ENCODE data around the gene UBE2L6.
"Not testable (repeated sequence)": the region's sequence is repeated elsewhere in the genome, so short reads cannot be mapped to it uniquely, and the experiment has no call there.

The UBE2L6 gene

DNA sequence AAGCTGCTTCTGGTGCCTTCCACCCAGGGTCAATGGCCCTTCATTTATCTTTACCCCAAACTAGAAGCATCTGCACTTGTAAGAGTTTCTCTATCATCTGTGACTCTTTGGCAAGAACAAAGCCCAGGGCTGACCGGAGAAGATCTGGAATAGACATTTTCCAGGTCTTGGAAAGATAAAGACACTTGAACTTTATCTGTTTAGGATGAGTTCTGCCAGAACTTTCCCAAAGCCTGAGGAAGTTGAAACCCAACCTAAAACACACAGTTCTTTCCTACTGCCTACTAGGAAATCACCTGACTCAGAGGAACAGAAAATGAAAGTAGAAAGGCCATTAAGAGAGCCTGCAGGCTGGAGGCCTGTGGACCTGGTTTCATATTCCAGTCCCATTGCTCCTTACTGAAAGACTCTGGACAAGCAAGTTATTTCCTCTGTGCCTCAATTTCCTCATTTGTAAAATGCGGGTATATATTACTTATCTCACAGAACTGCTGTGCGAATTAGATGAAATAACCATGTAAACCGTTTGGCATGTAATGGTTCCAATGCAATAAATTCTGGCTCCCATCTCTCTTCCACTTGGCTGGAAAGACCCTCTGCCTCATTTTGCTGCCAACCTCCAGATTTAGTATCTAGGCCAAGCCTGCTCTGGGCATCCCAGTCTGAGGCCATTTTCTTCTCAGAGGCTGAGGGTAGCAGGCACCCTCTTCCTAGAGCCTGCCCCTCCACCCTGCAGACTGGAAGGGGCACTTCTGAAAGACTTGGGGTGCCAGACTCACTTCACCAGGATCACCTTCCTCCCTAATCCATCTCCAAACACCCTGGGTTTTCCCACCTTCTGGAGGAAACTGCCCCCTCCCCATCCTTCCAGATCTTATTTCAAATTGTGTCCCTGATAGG, 1.2 kb downstream of the UBE2L6 start:
- peak; percentile 33 for DNase-seq

DNA sequence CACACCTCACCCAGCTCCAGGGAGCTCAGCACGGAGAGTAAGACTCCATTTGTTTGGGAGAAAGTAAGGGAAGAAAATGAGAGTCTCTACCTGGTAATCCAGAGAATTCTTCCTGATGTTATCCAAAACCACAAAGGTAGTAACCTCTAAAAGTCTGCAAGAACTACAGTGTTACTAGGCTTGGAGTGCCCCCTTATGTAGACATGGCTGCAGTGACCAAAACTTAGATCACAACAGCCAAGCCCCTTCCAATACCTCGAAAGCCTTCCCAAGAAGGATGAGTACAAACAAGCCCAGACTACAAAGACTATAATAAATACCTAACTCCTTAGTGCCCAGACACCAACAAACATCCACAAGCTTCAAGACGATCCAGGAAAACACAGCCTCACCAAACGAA, 4.9 kb downstream of the UBE2L6 start:
- no peak for DNase-seq

DNA sequence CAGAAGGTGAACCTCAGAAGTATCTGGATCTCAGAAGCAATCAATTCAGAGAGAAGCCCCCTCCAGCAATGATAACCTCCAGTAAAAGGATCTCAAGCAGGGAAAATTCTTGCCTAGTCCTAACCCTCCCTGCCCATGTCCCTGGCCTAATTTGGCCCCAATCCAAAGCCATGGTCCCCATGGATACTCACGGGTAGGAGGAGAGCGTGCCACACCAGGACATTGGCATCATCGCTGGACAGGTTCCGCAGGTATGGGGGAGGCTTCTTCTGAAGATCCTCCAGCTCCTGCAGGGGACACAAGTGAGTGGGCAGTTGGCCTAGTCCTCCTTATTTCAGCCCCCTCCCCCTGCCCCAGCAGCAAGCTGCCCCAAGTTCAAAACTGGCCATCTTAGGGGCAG, 7.3 kb downstream of the UBE2L6 start:
- DNase-seq, result no peak

DNA sequence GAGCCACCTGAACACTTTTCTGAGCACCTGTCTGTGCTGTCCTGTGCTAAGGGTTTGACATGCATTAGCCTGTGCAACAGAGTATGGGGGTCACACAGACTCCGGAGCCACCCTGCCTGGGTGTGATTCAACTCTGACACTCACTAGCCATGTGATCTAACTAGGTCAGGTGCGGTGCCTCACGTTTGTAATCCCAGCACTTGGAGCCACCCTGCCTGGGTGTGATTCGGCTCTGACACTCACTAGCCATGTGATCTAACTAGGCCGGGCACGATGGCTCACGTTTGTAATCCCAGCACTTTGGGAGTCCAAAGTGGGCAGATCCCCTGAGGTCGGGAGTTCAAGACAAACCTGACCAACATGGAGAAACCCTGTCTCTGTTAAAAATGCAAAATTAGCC, 11.4 kb downstream of the UBE2L6 start:
- no peak for DNase-seq

DNA sequence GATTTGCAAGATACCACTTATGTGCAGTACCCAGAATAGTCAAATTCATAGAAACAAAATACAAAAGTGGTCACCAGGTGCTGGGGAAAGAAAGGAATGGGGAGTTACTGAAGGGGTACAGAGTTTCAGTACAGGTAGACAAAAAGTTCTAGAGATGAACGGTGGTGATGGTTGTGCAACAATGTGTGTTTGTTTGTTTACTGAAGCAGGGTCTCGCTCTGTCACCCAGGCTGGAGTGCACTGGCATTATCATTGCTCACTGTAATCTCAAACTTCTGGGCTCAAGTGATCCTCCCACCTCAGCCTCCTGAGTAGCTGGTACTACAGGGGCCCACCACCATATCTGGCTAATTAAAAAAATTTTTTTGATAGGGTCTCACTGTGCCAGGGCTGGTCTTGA, 12.1 kb downstream of the UBE2L6 start:
- no peak for DNase-seq

DNA sequence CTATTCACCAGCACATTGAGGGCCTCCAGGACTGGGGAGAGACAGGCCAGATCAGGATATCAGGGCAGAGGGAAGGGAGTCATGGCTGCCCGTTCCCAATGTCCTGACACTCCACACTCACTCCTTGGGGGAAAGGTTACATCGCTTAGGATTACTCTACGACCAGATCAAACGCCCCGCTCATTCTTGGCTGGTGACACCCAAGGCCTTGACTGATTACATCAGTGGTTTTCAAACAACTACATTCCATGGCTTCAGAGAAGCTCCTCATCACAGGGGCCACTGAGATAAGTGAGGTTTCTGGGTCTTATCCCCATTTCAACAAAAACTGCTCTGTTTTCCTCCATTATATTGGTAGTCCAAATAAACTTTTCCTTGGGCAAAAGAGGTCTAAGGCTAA, 15.0 kb downstream of the UBE2L6 start:
- DNase-seq, result no peak

DNA sequence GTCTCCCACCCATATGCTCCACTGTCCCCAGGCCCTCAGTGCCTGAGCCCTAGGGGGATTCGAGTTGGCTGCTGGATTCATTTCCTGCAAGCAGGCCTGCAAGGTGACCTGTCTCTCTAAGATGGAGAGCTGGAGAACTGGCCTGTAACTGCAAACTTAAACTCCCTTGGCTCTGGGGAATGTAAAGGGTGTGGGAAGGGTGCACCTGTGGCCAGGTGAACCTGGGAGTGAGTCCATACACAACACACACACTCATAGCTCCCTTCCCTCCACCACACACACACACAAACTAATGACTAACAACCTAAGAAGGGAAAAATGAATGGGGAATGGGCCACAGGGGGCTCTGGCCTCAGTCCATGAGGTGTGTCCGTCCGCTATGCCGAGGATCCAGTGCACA, 15.5 kb downstream of the UBE2L6 start:
- DNase-seq, result no peak

DNA sequence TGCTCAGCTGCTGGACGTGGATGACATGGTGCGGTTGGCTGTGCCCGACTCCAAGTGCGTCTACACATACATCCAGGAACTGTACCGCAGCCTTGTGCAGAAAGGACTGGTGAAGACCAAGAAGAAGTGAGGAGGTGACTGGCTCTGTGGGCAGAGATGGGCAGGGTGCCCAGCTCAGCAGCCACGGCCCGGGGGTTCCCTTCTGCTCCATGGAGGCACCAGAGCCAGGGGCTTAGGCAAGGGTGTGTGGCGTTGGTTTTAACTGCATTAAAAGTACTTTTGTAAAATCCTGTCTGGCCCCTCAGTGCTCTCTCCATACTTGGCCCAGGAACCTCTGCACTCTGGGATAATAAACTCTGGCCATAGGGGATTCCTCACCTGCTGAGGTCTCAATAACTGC, 17.5 kb downstream of the UBE2L6 start:
- DNase-seq, result no peak

DNA sequence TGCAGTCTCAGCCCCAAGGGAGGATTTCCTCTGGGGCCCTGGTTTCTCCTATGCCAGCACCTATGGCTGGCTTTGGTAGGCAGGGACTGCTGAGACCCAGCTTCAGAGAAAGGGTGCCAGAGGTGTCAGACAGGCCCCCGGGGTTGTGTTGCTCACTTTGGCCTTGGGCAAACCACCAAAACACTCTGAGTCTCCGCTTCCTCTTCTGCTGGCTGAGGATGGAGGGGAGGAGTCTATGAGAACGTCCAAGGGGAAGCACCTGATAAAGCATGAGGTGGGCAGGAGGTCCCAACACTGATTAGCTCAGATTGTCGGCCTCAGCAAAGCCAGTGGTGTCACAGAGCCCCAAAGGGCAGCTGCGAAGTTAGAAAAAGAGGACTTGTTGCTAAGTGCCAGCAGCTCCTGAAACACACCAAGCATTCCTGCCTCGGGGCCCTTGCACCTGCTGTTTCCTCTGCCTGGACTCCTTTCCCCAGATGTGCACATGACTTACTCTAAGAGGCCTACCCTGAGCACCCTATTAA, 19.6 kb downstream of the UBE2L6 start:
- no peak for DNase-seq

DNA sequence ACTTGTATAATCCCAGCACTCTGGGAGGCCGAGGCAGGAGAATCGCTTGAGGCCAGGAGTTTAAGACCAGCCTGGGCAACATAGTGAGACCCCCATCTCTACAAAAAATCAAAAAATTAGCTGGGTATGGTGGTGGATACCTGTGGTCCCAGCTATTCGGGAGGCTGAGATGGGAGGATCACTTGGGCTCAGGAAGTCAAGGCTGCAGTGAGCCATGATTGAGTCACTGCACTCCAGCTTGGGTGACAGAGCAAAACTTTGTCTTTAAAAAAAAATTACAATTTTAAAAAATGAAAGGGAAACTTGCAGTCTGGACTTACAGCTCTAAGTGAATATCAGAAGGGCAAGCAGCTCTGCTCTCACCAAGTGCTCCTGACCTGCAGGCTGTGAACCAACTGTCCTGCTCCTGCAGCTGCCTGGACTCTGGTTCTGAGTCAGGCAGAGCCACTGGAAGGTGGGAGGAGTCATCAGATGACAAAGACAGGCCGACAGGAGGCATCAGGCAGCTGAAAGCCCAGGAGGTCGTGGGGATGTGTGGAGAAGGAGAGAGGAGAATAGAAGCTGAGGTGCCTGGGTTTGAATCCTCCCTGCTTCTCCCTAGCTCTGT, 20.5 kb downstream of the UBE2L6 start:
- DNase-seq, result peak; percentile 25

DNA sequence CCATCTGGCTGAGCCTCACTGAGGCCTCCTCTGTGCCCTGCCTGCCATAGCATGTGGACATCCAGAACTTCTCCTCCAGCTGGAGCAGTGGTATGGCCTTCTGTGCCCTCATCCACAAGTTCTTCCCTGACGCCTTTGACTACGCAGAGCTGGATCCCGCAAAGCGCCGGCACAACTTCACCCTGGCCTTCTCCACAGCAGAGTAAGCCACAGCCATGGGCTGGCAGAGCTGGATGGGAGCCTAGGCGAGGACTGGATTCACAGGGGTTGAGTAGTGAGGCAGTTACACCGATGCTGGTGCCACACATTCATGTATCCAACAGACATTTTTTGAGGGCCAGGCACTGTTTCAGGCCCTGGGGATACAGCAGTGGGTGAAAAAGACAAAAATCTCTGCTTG, 21.0 kb downstream of the UBE2L6 start:
- DNase-seq, result no peak

DNA sequence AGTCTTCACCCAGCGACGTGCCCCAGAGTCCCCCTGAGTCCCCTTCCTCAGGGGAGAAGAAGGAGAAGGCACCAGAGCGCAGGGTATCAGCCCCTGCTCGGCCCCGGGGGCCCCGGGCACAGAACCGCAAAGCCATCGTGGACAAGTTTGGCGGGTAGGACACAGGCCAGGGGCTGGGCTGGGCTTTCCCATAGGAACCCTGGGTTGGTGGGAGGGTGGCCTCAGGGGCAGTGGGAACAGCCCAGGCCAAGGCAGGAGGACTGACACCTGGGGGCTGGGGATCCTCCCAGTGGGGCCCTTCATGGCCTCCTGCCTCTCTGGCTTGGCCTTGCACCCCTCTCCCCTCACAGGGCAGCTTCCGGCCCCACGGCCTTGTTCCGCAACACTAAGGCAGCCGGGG, 21.6 kb downstream of the UBE2L6 start:
- DNase-seq, result no peak

DNA sequence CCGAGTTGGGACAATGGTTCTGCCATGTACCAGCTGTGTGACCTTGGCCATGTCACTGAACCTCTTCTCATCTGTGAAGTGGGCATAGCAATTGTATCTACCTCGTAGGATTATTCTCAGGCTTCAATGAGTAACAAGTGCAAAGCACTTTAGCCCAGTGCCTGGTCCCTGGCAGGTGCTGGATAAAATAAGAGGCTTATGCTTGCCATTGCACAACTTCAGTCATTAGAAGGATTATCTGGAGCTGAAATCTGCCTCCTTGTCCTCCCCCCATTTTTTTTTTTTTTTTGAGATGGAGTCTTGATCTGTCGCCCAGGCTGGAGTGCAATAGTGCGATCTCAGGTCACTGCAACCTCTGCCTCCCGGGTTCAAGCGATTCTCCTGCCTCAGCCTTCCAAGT, 22.9 kb downstream of the UBE2L6 start:
- no peak for DNase-seq

DNA sequence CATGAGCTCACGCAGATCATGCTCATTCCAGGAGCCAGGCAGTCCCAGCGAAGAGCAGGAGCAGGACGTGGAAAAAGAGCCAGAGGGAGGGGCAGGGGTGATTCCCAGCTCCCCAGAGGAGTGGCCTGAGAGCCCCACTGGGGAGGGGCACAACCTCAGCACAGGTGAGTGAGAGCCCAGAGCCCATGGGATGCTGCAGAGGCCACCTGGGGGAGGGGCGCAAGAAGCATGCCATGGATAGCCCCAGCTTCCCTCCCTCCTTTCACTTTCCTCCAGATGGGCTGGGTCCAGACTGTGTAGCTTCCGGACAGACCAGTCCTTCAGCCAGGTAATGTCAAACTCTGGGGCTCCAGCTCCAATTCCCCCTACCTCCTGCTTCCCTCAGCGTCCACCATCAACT, 23.9 kb downstream of the UBE2L6 start:
- DNase-seq, result no peak

DNA sequence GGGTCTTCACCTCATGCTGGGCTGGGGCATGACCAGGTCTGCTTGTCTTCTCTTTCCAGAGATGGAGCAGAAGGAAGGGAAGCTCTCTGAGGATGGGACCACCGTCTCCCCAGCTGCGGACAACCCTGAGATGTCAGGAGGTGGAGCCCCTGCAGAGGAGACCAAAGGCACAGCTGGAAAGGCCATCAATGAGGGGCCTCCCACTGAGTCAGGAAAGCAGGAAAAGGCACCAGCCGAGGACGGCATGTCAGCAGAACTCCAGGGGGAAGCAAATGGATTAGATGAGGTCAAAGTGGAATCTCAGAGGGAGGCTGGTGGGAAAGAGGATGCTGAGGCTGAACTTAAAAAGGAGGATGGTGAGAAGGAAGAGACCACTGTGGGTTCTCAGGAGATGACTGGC, 24.9 kb downstream of the UBE2L6 start:
- DNase-seq, result no peak

DNA sequence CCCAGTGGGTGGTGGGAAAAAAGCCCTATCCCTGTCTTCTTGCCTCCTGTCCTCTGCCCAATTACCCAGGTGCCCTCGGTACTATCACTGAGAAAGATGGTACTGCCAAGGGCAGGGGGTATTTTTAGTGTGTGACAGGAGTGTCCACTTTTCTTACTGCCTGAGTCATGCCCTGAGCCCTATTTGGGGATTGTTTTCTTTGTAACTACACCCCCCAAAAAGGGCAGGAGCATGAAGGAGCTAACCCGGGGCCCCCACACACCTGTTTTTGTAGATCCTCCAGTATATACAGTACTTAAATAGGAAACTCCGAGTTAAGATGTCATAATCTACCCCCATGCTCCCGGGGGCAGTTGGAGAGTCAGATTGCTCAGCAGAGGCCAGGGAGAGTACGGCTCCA, 26.3 kb downstream of the UBE2L6 start:
- no peak for DNase-seq

DNA sequence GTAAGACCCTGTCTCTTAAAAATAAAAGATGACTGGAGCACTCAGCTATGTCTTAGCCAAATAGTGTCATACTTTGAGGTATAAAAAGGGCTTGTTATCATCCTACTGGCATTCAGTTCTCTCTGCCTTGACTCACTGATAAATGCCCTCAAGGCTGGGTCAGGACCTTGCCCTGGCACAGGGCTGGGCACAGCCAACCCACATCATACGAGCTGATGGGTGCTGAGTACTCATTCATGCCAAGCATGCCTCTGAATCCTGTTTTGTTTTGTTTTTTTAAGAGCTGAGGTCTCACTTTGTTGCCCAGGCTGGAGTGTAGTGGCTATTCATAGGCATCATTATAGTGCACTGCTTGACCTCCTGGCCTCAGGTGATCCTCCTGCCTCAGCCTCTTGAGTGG, 28.1 kb downstream of the UBE2L6 start:
- DNase-seq, result no peak

DNA sequence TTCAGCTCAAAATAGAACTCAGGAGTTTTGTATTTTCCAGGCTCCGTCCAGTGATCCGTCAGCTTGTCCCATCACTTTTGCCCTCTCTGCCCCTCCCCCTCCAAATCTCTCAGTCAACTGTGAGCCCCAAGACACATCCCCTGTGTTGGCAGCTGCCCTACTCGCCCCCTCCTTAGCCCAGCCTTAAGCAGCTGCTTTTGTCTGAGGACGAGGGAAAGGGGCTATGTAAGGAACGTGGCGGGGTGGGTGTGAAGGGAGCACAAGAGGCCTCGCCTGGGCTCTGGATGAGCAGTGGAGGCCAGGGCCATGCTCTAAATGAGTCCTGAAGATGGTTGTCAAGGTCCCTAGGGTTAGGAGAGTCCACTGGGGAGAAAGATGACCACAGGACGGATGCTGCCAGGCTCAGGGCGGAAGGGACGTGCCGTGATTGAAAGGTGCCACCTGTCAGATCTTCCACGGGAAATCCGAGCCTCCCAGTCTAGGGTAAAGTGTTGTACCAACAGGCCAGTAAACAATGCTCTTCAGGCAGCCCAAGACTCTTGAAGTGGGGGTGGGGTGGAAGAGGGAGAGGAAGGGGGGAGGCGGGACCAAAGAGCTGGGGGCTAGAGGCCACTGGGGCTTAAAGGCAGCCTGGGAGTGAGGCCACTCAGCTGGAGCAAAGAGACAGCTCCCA, 30.4 kb downstream of the UBE2L6 start, which contains the start of gene SMTNL1:
TSS of gene SMTNL1 (plus strand) at position 649 of the 673 bp plus-strand sequence. CDS start 5,048 bp downstream, outside the sequence.
- DNase-seq, result no peak

DNA sequence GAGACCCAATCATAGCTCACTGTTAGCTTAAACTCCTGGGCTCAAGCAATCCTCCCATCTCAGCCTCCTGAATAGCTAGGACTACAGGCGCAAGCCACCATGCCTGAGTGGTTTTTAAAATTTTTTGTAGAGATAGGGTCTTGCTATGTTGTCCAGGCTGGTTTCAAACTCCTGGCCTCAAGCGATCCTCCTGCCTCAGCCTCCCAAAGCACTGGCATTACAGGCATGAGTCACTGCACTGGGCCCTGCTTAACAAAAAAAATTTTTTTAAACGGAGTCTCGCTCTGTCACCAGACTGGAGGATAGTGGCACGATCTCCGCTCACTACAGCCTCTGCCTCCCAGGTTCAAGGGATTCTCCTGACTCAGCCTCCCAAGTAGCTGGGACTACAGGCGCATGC, 33.0 kb downstream of the UBE2L6 start:
- not testable (repeated sequence) for DNase-seq

DNA sequence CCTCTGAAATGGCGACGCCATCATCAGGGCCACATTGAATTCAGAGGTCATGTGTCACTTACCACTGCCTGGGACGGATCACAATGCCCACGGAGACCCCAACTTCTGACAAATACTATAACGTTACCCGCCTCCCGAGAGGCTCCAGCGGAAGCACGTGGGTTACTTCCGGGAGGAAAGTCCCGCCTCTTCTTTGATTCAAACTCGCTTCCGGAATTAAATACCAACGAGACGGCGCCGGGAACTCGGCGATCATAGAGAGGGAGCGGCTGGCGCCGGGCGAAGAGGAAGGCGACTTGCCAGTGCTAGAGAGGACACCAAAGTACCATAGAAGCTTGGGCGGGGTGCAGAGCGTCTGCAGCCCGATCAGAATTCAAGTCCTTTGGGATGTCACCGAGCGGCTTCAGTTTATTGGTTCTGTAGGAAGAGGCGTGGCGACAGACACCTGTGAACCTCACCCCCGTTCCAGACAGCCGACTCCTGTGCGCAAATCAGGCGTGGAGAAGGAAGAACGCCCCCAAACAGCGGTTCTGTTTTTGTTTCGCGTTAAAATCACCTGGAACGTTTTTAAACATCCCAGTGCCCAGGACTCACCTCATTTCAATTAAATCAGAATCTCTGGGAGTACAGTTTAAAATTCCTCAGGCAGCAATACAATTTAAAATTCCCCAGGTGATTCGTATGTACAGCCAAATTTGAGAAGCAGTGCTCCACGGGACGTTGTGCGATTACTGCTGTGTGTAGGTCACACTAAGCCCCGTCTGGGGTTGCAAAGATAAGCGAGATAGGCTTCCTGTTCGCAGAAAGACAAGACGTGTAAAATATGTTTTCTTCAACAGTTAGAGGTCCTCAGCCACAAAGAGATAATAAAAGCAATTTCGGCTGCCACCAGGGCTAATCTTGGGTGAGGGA, 36.6 kb downstream of the UBE2L6 start, which contains the start of gene TIMM10:
TSS of gene TIMM10 (minus strand) at position 159 of the 912 bp plus-strand sequence. CDS start 565 bp downstream, outside the sequence.
- peak; percentile 96 for DNase-seq

DNA sequence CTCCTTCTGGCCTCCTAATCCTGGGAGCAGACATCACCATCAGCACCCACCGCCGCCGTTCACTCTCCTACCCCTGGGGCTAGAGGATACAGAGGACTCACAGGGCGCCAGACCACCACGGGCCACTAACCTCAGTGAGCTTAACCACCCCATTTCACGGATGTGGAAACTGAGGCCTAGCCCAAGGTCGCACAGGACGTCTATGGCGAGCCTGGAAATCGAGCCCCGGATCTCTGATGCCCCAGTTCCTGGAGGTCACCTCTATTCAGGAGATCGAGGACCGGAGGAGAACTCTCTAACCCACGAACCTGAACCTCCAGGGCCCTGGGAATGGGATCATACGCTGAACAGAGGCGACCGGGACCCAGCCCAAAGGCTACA, 37.3 kb downstream of the UBE2L6 start:
- DNase-seq, result peak; percentile 26

DNA sequence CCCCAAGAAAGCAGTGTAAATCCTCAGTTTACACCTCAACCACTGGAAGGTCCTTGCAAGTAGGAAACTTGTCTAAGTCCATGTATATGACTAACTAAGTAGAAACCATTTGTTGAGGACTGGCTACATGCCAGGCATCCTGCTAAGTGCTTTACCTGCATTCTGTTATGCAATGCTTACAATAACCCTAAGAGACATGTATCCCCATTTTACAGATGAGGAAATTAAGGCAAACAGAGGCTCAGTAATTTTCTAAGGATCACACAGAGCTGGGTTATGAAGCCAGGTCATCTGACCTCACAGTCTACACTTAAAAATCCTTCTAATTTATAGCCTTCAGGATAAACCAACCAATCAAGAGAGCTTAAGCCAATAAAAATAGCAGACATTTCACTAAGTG, 38.5 kb downstream of the UBE2L6 start:
- no peak for DNase-seq
